Endometrial microvascular endothelial cells (primary cell): ENCODE measurements around the gene RDH5. TPM values are rescaled to one million over a fixed set of nuclear protein-coding genes. Genes with fewer than 3 reads are reported as not detected.

Experiments
- in situ Hi-C: cut with HindIII; loops from 2 replicates; pipeline ENCODE4 v1.10.0; 2017; ENCODE audit warnings: low sequenced_read_pairs, low pct_unique_long_range_greater_than_20kb; ENCODE audit errors: inconsistent ontology term
- total RNA-seq: library from RNA; depleted of rRNA; stranded (reverse); fragments of >200 nt; gene quantifications from one replicate; pipeline ENCODE4 v1.2.3, GENCODE V29; 2015; ENCODE audit errors: inconsistent ontology term

The RDH5 gene
- total RNA-seq, result not detected

- in situ Hi-C loops, result no loop called here
Measured at GRCh38 chr12:55720071-55720564, at the start of gene RDH5. Gene RDH5, plus strand, starts transcription at chr12:55720393. Its CDS starts 792 bp downstream, at chr12:55721185.

DNA sequence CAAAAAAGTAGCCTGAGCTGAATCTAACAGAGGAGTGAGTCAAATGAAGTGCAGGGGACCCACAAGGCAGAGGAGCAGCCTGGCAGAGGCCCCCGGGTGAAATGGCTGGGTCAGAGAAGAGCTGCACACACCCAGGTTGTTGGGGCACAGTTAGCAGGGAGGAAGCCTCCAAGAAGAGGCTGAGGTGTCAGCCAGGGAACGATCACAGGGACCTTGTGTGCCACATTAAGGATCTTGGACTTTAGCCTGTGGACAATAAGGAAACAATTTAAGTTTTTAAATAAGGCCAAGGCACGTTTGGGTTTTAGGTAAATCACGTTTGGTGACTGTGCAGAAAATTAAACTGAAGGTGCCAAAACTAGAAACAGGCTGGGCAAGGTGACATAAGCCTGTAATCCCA lies 48.4 kb upstream of the RDH5 start:
- in situ Hi-C loops, result no loop called here

GRCh38 chr12:55673638-55674037 lies 46.6 kb upstream of the RDH5 start:
- in situ Hi-C loops, result no loop called here

GRCh38 chr12:55675666-55676065 lies 44.5 kb upstream of the RDH5 start:
- in situ Hi-C loops, result no loop called here

- in situ Hi-C loops, result no loop called here
Measured at GRCh38 chr12:55676707-55677106, 43.5 kb upstream of the RDH5 start.

GRCh38 chr12:55679691-55680090 lies 40.5 kb upstream of the RDH5 start:
- in situ Hi-C loops, result no loop called here

DNA sequence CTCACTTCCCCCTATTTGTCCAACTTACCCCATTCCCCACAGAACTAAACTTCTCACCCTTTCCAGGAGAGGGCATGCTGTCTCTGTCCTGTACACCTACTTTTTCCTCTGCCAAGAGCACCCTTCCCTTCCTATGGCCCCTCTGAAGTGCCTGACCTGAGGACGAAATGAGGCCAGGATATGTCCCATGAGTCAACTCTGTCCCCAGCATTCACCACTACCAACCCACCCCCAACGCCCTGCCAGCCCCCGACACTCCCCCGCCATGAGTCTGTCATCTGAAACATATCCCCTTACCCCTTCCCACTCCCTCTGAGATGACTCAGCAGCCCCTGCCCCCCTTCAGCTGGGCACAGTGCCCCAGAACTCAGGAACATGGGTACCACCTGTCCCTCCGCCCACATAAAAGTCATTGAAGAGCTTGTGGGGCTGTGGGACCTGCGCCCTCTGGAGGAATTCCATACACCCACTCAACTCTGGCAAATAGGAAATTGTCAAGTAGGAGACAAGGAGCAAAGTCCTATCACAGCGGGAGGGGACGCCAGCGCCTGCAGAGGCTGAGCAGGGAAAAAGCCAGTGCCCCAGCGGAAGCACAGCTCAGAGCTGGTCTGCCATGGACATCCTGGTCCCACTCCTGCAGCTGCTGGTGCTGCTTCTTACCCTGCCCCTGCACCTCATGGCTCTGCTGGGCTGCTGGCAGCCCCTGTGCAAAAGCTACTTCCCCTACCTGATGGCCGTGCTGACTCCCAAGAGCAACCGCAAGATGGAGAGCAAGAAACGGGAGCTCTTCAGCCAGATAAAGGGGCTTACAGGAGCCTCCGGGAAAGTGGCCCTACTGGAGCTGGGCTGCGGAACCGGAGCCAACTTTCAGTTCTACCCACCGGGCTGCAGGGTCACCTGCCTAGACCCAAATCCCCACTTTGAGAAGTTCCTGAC lies 38.8 kb upstream of the RDH5 start:
- in situ Hi-C loops, result no loop called here

DNA sequence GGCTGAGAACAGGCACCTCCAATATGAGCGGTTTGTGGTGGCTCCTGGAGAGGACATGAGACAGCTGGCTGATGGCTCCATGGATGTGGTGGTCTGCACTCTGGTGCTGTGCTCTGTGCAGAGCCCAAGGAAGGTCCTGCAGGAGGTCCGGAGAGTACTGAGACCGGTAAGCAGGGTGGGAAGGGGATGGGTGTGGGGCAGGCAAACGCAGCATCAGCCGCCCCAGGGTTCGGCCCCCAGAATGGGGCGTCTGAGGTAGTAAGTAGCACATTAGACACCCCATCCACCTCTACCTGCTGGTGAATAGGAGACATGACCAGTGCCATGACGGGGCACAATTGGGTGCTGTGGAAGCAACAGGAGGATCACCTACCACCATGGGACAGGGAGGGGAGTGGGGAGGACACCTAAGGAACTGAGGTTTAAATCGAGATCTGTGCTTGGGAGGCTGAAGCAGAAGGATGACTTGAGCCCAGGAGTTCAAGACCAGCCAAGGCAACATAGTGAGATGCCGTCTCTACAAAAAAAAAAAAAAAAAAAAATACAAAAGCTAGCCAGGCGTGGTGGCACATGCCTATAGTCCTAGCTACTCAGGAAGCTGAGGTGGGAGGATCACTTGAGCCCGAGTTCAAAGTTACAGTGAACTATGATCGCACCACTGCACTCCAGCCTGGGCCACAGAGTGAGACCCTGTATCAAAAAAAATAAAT lies 38.0 kb upstream of the RDH5 start:
- in situ Hi-C loops, result no loop called here

DNA sequence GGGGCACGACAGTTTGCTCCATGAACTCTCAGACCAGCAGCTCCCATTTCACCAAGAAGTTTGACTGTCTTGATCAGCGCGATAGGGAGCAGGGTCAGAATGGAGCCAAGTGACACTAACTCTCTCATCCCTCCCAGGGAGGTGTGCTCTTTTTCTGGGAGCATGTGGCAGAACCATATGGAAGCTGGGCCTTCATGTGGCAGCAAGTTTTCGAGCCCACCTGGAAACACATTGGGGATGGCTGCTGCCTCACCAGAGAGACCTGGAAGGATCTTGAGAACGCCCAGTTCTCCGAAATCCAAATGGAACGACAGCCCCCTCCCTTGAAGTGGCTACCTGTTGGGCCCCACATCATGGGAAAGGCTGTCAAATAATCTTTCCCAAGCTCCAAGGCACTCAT lies 36.5 kb upstream of the RDH5 start:
- in situ Hi-C loops, result no loop called here

GRCh38 chr12:55684761-55685370 lies 35.3 kb upstream of the RDH5 start:
- in situ Hi-C loops, result no loop called here

DNA sequence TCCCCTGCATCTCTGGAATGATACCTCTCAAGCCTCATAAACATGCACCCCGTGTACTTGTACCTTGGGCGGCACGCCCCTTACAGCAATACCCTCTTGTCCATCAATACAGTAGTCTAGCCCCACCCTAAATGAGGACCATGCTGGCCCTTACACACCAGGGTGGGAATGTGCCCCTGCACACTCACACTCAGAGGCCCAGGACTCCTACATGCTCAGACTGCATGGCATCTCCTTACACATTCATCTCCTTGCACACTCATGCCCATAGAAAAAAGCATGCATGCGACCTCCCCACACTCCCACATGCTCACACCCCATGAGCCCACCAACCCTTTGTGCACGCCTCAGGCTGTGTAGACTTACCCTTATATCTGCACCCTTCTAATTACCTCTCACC lies 34.5 kb upstream of the RDH5 start:
- in situ Hi-C loops, result no loop called here

DNA sequence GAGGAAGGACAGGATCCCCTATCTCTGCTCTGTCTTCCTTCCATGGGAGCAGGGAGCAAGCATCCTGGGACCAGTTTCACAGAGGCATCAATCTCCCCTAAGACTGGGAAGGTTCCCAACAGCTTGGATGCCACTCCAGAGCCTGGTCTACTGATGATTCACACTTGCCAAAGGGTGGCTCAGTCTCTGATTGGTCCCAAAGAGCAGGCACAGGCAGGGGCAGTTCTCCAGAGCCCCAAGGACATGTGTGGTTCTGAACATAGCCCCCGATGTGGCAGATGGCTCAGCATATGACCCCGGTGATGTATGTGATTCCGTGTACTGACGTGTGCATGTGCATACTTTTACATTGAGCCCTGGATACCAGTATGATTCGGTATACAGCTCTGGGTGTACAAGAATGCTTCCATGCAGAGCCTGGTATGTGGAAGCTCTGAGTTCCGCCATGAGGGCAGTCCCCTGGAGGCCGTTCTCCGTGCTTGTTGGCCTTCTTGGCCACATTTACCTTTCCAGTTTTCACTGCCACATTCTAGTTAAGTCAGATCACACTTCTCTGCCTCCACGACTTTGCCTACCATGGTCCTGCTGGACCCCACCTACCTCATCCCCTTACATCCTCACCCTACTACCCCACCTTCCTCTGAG lies 33.7 kb upstream of the RDH5 start:
- in situ Hi-C loops, result no loop called here

DNA sequence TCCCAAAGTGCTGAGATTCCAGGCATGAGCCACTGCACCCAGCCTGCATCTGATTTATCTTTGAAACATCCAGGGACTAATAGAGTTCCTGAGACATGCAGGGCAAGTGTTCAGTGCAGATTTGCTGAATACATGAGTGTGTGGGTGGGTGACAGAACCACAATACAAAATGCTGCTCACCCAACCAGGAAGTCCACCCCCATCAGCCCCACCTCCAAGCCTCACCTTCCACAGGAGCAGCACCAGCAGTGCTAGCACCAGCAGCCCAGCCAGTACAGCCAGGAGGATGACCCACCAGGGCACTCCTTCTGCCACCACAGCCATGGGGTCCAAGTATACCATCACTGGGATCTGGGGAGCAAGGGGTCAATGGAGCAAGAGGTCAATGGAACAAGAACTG lies 32.4 kb upstream of the RDH5 start:
- in situ Hi-C loops, result no loop called here

GRCh38 chr12:55688716-55689655 lies 31.2 kb upstream of the RDH5 start:
- in situ Hi-C loops, result no loop called here

GRCh38 chr12:55692631-55693322 lies 27.4 kb upstream of the RDH5 start:
- in situ Hi-C loops, result no loop called here

- in situ Hi-C loops, result no loop called here
Measured at GRCh38 chr12:55693323-55694187, 26.6 kb upstream of the RDH5 start.

GRCh38 chr12:55694188-55694515 lies 26.0 kb upstream of the RDH5 start:
- in situ Hi-C loops, result no loop called here
